GM10266 (cell line): ENCODE results near the gene SPAG9.

Experiments
- DNase-seq: peaks from one replicate; pipeline ENCODE4 v3.0.0; 2012; ENCODE audit errors: extremely low spot score
- CTCF ChIP-seq: IDR thresholded peaks from 2 replicates; pipeline ENCODE4 v1.5.1; 2012; ENCODE audit warnings: mild to moderate bottlenecking, low read depth; ENCODE audit not compliant: control insufficient read depth, insufficient read depth; ENCODE audit errors: missing control alignments

Gene SPAG9

GRCh38 chr17:50952889-50953288 is 167.8 kb downstream of the SPAG9 start:
- DNase-seq: no peak
- TF ChIP-seq CTCF: no peak

GRCh38 chr17:50952013-50952412 is 168.7 kb downstream of the SPAG9 start:
- no peak for DNase-seq
- TF ChIP-seq CTCF: no peak

GRCh38 chr17:50949989-50950877 is 170.4 kb downstream of the SPAG9 start:
- peak; percentile 83 for TF ChIP-seq CTCF
- peak; percentile 73 for DNase-seq

GRCh38 chr17:50949128-50949988 is 171.3 kb downstream of the SPAG9 start:
- DNase-seq: peak; percentile 9
- no peak for TF ChIP-seq CTCF

GRCh38 chr17:50948711-50949110 is 172.0 kb downstream of the SPAG9 start:
- DNase-seq: no peak
- TF ChIP-seq CTCF: no peak

- DNase-seq: peak; percentile 14
- TF ChIP-seq CTCF: no peak
Measured at GRCh38 chr17:50947782-50948543, 172.7 kb downstream of the SPAG9 start.
